Brain pericyte (primary cell): ENCODE measurements around the gene ITPR1.

Experiments used
- DNase-seq: peaks from one replicate; pipeline ENCODE4 v3.0.0-alpha.2; 2012; ENCODE audit warnings: low read depth, low spot score

ITPR1 gene

DNA sequence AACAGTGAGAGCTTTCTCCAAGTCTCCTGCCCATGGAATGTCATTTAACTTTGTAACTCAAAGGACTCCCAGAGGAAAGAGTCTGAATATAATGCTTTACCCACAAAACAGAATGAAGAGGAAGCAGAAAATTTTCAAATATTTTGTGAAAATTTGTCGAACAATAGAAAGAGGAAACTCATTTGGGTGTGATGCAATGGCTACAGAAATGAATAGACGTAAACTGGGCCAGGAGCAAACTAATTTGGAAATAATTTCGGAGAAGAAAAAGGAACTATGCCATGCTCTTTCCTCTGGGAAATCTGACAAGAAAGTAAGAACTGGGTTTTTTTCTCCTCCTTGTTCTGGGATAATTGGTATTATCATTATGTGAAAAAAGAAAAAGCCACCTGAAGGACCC lies 14.9 kb upstream of the ITPR1 start:
- no peak for DNase-seq

DNA sequence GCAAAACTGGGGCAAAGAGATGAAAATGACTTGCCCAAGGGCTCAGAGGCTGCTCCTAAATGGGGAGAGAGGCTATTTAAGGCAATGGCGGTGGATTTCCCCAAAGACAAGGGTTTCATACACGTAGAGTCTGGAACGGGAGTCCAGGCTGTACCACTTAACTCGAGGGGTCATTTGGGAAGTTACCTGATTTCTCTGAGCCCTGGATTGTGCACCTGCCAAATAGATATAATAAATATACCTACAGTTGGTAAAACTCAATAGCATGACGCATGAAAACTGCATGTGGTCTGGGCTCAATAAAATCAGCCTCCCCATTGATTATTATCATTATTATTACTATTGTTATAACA lies 1.3 kb upstream of the ITPR1 start:
- DNase-seq, result no peak

DNA sequence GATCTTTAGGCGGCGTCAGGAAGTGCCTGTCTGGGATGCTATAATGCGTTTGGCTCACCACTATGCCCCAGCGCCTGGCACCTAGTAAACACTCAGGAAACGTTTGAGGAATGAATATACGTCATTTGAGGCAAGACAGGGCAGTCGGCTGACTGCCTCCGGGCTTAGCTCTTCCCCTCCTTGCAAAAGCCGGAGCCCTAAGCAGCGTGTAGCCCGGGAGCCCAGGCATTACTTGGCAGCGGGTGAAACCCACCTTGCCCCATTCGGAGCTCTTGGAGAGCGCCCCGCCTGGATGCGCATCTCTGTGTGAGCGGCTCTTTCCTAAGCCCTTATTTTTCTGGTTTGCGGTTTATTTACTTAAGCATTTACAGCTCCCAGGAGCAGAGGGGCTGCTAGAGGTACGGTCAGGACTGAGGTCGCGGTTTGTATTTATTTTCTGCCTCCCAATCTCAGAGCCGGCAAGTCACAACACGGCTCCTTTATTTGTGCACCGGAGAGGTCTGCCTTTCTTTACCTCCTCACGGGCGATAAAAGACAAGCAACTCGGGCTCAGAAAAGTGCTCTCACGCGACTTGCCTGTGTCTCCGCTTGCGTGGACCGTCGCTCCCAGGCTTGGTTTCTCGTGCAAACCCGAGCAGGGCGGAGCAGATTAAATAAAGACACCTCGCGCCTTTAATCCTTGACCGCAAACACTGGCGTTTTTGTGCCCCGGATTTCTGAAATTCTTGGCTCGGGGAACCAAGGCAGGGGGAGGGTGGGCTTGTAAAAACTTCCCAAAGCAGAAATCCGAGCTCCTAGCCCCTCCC lies 737 bp upstream of the ITPR1 start:
- DNase-seq, result peak; percentile 34

DNA sequence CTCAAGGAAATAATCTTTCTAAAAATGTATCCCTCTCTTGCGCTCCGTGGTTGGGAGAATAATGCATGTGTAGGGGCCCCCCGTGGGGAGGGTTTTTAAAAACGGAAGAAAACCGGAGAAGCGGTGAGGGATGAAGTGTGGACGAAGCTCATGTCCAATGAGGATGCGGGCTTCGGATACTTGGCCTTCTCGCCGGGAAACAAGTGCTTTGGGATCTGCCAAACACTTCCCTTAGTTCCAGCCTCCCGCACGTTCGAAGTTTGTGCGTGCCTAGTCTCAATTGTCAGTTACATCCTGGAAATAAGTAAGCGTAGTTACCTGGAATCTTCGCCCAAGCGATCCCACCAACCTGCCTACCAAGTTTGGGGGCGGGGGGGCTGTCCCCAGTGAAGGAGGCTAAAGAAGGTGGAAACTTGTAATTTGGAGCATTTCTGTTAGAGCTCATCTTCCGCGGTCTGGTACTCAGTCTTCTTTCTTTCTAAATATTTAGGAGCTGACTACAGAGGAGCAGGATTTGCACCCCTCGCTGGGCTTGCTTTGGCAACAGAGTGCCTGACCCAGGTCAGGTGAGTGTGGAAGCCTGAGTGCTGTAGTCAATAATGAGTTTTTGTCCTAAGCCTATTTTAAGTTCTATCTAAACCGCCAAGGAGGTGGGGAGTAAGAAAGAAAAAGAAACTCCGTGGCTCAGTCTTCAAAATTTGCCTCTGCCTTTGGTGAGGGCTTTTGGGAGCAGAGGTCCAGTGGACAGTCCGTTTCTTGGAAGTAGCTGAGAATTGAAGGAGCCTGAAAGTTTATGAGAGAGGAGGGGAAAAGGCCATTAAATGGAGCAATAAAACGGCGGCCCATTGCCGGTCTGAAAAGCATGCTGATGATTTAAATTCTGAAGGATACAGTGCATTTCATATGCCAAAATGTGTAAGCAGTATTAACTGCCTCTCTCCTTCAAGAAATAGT lies 1.1 kb downstream of the ITPR1 start:
- no peak for DNase-seq

DNA sequence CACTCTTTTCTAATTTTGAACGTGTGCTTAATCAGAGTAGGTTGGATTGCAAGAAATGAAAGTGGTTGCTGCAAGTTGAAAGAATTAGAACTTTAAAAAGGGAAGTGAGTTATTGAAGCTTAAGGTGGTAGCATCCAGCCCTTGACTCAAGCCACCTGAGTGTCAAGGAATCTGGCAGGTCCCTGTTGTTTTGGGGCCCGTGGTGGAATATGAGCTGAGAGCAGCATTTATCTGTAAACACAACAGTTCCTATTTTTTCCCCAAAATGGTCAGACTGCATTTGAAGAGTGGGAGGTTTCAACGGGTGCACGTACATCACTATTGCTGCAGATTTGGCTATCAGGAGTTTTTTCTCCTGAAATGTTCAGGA lies 1.7 kb downstream of the ITPR1 start:
- DNase-seq, result no peak

DNA sequence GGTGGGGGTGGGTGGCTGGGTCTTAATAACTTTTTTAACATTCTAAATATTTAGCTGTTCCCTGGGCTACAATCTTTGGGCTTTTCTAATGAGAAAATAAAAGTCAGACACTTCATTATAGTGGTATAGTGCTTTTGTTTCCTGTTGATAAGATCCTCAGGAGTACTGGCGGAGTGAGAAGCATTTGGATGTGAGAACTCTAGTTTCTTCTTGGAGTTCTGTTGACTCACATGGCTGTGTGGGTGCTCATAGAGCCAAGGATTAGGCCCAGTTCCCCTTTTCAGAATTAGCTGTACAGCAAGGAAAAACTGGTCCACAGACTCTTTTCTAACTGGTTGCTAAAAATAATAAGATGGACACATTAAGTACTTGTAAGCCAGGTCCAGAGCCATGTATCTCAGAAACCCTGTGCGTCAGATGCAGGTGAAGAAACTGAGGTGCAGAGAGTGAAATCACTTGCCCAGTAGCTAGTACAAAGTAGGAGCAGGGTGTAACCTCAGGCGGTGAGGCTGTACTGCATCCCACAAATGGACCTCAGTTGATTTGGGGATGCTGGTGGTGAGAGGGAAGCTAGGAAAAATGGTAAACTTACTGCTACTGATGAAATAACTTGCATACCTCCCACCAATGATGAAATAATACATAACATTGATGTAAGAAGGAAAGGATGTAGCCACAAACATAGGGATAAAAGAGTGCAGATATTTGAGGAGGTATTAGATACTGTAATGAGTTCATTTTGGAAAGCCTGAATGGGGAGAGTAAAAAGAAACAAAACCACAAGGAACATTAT lies 2.3 kb downstream of the ITPR1 start:
- DNase-seq, result no peak

DNA sequence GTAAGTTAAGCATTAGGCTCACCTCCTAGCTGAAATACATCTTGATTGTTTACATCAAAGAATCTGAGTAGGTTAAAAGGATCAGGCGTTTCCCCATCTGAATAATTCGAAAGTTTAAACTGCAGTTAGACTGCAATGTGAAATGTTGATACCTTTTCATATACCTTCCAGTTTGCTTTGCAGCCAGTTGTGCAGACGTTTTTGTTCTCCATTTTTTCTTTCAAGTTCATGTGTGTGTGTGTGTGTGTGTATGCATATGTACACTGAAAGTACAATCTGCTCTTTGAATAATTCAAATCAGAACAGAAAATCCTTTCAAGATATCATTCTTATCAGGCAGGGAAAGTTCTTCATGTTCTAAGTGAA lies 2.9 kb downstream of the ITPR1 start:
- no peak for DNase-seq

DNA sequence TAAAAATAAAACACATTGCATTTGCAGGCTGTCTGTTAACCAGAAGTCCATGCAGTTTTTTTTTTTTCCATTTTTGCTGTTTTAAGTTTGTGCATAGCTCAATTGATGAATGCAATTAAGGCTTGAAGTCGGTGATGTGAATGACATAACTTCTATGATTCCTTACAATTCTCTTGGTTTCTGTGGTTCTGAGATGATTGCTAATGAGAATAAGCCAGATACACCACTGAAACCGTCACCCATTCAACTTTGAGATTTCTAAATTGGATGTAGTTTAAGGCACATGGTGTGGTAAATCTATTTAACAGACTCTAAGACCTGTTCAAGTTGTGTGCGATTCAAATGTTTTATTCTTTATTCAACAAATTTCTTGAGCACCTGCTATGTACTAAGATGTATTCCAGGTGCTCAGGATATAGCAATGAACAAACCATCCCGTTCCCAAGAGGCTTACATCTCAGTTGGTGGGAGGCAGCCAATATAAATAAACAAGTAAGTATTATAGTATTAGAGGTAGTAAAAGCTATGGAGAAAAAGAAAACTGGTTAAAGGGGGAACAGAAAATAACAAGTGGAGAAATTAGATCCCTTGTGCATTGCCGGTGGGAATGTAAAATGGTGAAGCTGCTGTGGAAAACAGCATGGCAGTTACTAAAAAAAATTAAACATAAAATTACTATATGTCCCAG lies 4.0 kb downstream of the ITPR1 start:
- DNase-seq, result no peak

DNA sequence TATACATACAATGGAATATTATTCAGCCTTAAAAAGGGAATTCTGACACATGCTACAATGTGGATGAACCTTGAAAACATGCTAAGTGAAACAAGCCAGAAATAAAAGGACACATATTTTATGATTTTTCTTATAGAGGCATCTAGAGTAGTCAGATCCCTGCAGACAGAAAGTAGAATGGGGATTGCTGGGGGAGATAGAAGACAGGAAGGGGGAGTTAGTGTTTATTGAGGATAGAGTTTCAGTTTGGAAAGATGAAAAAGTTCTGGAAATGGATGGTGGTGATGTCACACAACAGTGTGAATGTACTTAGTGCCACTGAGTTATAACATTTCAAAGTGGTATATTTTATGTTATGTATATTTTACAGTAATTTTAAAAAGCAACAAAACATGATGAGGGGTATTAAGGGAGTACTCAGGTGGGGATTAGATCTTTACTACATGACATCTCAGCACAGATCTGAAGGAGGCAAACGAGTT lies 4.7 kb downstream of the ITPR1 start:
- no peak for DNase-seq

DNA sequence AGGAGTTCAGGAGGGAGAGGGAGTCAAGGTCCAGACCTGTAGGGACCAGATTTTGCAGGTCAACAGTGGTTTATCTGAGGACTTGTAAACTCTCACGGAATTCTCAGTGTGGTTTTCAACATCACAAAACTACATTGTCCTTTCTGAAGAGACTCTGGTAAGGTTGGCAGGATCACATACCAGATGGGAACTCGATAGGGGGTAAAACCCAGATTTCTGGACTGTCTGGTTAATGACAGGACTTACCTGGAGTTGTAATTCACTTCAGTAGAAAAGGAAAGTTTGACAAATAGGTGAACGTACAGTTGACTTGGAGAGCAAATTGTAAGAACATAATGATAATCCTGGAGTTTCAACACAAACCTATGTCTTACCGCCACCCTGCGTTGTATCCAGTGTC lies 5.3 kb downstream of the ITPR1 start:
- DNase-seq, result no peak

DNA sequence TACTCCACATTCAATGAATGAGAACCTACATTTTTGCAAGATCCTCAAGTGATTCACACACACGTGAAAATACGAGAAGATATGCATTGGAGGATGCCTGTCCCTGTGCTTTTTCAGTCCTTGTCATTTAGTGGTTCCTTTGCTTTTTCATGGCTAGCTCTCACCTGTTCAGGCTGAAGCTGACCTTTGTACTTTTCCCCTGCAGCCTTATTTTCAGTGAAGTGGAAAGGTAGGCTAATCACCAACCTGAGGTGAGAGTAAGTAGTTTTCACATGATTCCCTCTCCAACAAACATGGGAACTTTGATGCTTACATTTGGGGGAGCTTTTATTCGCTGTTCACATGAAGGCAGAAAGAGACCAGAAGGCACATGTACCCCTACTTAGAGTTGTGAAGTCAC lies 8.3 kb downstream of the ITPR1 start:
- DNase-seq, result no peak

DNA sequence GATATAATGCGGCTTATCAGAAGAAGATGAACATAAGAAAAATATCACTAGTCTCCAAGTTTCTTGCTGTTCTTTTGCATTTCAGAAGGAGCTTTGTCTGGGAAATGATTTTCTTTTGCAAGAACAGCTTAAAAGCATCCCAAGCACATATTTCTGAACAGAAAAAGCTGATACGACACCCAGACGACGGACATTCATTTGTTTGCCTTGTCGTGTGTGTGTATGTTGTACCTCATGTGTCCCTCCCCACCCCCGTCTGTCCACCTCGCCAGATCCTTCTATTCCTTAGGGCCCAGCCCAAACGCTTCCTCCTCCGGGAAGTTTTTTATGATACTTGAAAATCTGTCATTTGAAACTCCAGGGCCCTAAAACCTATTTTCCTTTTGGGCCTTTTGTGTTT lies 8.8 kb downstream of the ITPR1 start:
- no peak for DNase-seq

DNA sequence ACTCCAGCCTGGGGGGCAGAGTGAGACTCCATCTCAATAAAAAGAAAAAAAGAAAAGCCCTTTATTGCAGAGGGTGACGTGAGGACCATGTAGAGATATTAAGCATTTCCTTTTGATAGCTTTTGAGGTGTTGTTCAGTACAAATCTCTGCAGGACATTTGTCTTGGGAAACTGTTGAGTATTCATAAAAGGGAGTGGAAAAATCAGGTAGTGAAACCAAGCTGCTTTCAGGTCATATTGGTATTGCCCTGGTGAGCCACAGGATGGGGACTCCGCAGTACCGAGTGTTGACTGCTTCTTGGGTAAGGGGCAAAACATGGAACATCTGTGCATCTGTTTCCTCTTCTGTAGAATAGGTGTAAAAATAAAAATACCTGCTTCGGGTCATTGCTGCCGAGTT lies 9.9 kb downstream of the ITPR1 start:
- DNase-seq, result no peak

DNA sequence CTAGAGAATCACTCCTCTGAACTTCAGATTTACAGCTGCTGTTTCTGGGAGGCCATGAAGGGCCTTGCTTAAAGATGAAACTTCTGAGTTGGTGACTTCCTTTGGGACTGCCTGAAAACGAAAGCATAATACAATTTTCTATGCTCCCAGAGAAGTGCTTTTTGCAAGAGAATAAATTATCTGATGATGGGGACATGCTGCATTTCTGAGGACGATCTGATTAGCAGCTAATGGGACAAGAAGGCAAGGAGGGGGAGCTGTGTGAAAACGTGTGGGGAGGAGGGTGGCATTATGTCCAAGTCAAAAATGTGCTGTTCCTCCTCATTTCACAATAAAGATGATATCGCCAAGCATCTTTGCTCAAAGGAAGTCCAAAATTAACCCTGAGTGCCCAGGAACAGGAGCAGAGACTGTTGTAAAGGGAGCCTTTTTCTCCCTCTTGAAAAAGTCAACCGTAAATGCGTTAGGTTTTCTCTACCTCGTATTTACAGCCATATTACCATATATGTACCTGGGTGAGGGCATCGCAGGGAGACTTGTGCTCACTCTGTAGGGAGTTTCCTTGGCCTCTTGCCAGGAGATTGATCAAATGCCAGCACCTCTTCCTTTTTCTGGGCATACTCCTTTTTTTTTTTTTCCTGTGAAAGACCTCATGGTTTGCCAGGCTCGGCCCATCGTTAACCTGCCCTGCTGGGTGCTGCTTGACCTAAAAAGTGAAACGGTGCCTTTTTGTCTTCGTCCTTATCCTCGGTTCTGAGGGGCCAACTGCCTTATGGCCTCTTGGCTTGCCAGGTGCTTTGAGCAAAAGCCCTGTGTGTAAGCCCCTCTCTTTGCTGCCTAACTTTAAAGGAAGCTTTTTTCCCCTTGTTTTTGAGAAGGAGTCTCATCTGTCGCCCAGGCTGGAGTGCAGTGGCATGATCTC lies 11.5 kb downstream of the ITPR1 start:
- no peak for DNase-seq

DNA sequence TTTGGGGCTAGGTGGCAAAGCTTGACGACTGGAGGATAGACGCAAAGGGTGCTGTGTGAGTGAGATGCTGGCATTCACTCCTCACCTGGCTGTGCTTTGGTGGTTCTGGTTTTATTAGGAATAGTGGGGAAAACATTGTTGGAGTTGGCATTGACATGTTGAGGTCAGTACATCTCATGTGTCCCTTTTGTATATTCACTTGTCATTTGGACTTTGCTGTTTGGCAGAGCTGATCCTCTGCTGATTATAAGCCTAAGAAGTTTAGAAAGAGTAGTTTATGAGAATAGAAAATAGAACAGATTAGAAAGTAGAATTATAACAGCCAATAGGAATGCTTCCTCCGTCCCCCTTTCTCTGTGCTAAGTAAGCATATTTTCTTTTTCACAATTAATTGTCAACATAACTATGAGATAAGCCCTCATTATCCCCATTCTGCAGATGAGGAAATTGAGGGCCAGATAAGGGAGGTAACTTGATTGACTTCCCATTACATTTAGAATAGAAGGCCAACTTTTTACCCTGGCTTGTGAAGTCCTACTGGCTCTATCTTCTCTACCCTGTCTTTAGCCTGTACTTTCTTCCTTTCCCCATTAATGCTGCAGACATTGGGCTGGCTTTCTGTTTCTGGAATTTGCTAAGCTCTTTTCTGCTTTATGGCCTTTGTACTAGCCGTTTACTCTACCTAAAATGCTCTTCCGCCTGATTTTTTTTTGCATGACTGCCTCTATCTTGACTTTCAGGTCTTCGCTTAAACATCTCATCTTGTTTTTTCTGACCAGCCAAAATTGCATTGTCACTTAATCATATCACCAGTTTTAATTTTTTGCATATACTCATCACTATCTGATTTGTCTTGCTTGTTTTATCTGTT lies 12.8 kb downstream of the ITPR1 start:
- DNase-seq, result no peak

DNA sequence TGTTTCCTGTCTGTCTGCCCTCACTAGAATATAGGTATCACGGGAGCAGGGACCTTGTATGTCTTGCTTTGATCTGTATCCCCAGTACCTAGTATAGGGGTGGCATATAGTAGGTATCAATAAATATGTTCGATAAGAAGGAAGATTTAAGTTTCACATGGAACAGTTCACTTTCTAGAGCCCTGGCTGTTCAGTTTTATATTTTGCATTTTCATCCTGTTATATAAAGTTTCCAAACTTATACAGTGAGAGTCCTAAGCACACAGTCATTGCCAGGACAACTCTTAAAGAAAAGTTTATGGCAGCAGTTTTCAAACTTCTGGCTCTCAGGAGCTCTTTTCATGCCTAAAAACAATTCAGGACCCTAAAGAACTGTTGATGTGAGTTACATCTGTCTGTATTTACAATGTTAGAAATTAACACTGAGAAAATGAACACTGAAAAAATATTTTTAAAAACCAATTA lies 13.4 kb downstream of the ITPR1 start:
- DNase-seq, result no peak

DNA sequence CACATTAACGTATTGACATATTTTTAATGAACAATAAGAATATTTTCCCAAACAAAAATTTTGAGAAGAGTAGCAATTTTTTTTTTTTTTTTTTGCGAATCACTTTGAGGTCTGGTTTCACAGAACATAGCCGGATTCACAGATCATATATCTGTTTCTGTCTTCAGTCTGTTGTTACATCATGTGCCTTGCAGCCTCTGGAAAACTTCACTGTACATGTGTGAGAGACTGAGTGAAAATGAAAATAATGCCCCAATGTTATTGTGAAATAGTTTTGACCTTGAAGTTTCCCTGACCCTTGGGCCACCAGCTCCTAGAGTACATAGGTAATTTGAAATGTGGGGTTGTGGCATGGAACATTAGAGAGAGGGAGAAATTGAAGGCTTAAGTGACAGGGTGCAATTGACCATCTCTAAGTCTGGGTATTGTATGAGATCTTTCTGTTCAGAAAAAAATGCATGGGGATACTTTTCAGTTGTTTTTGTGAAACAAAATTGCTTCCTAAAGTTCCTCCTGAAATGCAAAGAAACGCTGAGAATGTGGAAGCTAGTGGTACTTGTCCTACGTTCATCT lies 14.0 kb downstream of the ITPR1 start:
- no peak for DNase-seq

DNA sequence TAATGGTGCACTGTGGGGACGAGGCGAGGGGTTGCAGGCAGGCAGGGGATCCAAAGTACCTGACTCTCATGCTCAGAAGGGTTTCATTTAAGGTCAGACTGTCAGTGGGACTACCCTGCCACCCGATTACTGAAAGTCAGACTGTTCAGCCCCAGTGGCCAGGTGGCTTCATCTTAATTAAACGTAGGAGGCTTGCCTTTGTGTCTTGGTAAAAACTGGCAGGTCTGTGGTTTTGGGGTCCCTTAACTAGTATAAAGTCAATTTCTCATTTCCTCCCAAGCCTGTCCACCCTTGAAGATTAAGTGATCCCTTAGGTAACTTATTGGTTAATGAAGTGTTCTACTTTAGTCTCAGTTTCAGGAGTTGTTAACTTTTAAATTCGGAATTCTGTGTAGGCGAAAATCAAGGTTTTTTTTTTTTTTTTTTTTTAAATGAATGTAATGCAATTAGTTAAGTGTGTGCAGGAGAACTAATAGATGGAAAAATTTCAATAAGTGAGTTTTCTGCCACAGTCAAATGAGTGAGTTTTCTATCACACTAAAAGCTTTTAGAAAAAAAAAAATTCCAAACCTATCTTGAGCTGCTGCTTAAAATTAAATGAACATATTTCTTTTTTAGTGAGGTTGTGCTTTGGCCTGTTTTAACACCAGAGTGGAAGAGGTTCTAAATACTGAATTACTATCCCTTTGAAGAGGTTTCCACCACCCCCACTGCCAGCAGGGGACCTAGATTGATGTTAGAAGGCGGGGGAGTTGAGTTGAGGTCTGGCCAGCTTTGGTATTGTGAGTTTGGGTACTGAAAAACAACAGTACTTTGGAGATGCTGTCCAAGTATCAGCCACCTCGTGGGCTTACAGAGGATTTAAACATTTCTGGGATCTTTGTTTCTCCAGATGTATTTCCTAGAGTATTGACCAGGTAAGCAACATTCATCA lies 15.2 kb downstream of the ITPR1 start:
- DNase-seq, result no peak
